GM10266 (cell line): Measurements from ENCODE around the gene ZNF831.

Source experiments
- DNase-seq: peaks from one replicate; pipeline ENCODE4 v3.0.0; 2012; ENCODE audit errors: extremely low spot score
- TF ChIP-seq, protein P1 (sequence below): IDR thresholded peaks from 2 replicates; pipeline ENCODE4 v1.5.1; 2012; ENCODE audit warnings: mild to moderate bottlenecking, low read depth; ENCODE audit not compliant: control insufficient read depth, insufficient read depth; ENCODE audit errors: missing control alignments

The ZNF831 gene

GRCh38 chr20:59247731-59248684 is 84.4 kb downstream of the ZNF831 start:
- DNase-seq: no peak

GRCh38 chr20:59250293-59250692 is 86.7 kb downstream of the ZNF831 start:
- TF ChIP-seq, protein P1, sequence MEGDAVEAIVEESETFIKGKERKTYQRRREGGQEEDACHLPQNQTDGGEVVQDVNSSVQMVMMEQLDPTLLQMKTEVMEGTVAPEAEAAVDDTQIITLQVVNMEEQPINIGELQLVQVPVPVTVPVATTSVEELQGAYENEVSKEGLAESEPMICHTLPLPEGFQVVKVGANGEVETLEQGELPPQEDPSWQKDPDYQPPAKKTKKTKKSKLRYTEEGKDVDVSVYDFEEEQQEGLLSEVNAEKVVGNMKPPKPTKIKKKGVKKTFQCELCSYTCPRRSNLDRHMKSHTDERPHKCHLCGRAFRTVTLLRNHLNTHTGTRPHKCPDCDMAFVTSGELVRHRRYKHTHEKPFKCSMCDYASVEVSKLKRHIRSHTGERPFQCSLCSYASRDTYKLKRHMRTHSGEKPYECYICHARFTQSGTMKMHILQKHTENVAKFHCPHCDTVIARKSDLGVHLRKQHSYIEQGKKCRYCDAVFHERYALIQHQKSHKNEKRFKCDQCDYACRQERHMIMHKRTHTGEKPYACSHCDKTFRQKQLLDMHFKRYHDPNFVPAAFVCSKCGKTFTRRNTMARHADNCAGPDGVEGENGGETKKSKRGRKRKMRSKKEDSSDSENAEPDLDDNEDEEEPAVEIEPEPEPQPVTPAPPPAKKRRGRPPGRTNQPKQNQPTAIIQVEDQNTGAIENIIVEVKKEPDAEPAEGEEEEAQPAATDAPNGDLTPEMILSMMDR: no peak
- DNase-seq: no peak

More at GRCh38 chr20:59247731-59248684, 84.4 kb downstream of the ZNF831 start:
- TF ChIP-seq, protein P1: no peak

DNA sequence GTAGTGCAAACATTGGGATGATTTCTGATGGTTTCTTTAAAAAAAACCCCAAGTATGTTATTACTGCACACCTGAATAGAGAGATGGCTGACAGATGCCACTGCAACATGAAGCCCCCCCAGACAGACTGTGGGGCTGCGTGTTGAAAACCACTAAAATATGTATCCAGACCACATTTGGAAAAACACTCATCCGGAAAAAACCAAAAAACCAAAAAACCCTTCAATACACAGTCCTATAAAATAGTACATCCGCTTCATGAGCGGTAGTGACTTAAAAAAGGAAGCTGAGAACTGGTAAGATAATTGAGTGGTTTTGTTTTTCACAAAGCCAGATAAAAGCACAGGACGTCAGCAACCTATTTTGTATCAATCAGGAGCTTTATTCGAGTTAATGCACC is 89.7 kb downstream of the ZNF831 start:
- no peak for DNase-seq
- TF ChIP-seq, protein P1: no peak

GRCh38 chr20:59253779-59254319 is 90.2 kb downstream of the ZNF831 start:
- TF ChIP-seq, protein P1: no peak
- DNase-seq: no peak

DNA sequence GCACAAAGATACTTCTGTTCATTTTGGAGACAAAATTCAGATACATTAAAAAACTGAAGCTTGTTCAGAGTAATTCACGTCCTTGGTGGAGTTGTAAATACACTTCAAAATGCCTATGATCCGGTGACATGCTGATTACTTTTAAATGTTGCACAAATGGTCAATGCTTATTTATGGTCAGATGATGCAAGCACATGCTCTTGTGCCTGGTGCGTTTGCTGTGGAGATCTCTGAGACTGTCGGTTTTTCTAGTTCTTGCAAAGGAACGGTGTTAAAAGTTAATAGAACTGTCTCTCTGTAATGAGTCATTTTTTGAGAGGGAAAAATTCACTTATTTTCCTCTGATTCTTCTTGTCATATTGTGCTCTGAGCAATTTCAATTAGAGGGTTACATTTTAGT is 91.6 kb downstream of the ZNF831 start:
- TF ChIP-seq, protein P1: no peak
- DNase-seq: no peak

DNA sequence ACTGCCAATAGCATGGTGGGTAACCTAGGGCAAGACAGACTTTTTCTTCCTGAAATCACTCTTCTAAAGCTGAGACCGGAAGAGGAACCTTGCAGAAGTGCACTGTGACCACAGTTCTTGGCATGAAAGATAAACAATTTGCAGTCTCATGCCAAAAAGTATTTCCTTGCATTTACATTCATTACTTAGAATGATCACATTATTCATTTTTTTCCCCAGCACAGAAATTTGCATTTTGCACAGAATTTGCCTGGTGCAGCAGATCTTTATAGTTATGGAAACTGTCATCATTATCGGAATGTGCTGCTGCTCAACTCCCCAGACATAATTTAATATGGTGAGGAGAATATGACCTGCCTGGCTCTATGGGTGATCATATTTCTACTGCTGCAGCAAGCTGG is 94.6 kb downstream of the ZNF831 start:
- TF ChIP-seq, protein P1: no peak
- no peak for DNase-seq

DNA sequence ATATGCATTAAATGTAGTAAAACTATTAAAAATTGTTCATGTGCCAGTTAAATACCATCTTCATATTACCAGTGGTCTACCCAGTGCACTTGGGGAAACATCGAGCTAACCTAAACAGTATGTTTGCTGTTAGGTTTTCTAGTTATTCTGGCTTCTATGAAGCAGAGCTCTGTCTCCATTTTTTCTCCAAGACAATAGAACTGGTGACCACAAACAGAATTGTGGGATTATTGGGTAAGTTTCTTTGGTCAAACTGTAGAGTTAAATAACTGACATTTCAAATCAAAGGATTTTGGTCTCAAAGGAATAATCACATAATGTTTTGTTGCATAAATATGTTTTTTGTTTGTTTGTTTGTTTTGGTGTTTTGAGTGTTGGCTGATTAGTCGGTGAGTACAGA is 96.3 kb downstream of the ZNF831 start:
- DNase-seq: no peak
- TF ChIP-seq, protein P1: no peak
